SK-N-SH (cell line): Measurements from ENCODE around the gene C1QTNF3. TPM values are rescaled to one million over a fixed set of nuclear protein-coding genes. Genes with fewer than 3 reads are reported as not detected.
A peak's percentile ranks its signal among the peaks of the same experiment; 100 is the strongest.

Experiments
- CTCF ChIA-PET: fragments of 300-600, 350-600 bp; formaldehyde crosslinking; extraction: SDS; loops from one replicate; lab custom pipeline; 2021; lab: Yijun Ruan, JAX
- POLR2A ChIA-PET: fragments of 350-600 bp; sonication (Branson Sonifier 250); formaldehyde crosslinking; extraction: SDS; loops from one replicate; lab custom pipeline; 2020; ENCODE audit warnings: antibody characterized with exemption, inconsistent platforms; lab: Yijun Ruan, JAX
- DNase-seq: peaks from one replicate; pipeline ENCODE4 v3.0.0; 2012
- H2AFZ ChIP-seq: fragments of 200-600 bp; sonication (generic); 2 replicates; pipeline ENCODE4 v1.8.1; 2016; ENCODE audit warnings: antibody characterized with exemption, mild to moderate bottlenecking, low read depth
- H3F3A ChIP-seq: fragments of 200-600 bp; sonication (generic); replicated peaks from 2 replicates; pipeline ENCODE3; 2016; ENCODE audit warnings: antibody characterized with exemption, mild to moderate bottlenecking; ENCODE audit not compliant: insufficient read depth
- H3K27ac ChIP-seq, 2 experiments: fragments of 200-500 bp in 1 of 2; fragments of 200-600 bp in 1 of 2; sonication (Bioruptor generic) in 1 of 2; sonication (generic), shearing (Covaris generic) in 1 of 2; 2 replicates each; pipeline versions ENCODE4 v1.5.1 to v1.6.1; 2014 to 2016; ENCODE audit warnings: low read depth in 2 of 2, inconsistent platforms in 1 of 2, low read length in 1 of 2, mild to moderate bottlenecking in 1 of 2, mixed read lengths in 1 of 2
- H3K27me3 ChIP-seq: fragments of 200-600 bp; sonication (generic), shearing (Covaris generic); 2 replicates; pipeline ENCODE4 v1.6.1; 2016; ENCODE audit warnings: mixed run types; ENCODE audit not compliant: insufficient read depth
- H3K36me3 ChIP-seq, 2 experiments: fragments of 200-500 bp in 1 of 2; fragments of 200-600 bp in 1 of 2; sonication (Bioruptor generic) in 1 of 2; sonication (generic) in 1 of 2; replicated peaks in 1 of 2; 2 replicates each; pipeline versions ENCODE3 to v1.5.1; 2014 to 2016; ENCODE audit warnings: low read length in 1 of 2, mild to moderate bottlenecking in 1 of 2; ENCODE audit not compliant: insufficient read depth in 2 of 2, control insufficient read depth in 1 of 2
- H3K4me1 ChIP-seq, 2 experiments: fragments of 200-500 bp in 1 of 2; fragments of 200-600 bp in 1 of 2; sonication (Bioruptor generic) in 1 of 2; sonication (generic), shearing (Covaris generic) in 1 of 2; 2 replicates each; pipeline versions ENCODE4 v1.5.1 to v1.6.1; 2014 to 2016; ENCODE audit warnings: low read depth in 1 of 2, low read length in 1 of 2, mixed run types in 1 of 2; ENCODE audit not compliant: insufficient read depth in 2 of 2, control insufficient read depth in 1 of 2
- H3K4me2 ChIP-seq: fragments of 200-600 bp; sonication (generic), shearing (Covaris generic); 2 replicates; pipeline ENCODE4 v1.6.1; 2017; ENCODE audit warnings: mixed run types
- H3K4me3 ChIP-seq, 2 experiments: fragments of 200-500 bp in 1 of 2; fragments of 200-600 bp in 1 of 2; sonication (Bioruptor generic) in 1 of 2; sonication (generic), shearing (Covaris generic) in 1 of 2; 2 replicates each; pipeline versions ENCODE4 v1.5.1 to v1.8.1; 2014 to 2016; ENCODE audit warnings: low read depth in 2 of 2, inconsistent platforms in 1 of 2, low read length in 1 of 2, mild to moderate bottlenecking in 1 of 2, mixed read lengths in 1 of 2, moderate library complexity in 1 of 2
- H3K79me2 ChIP-seq: fragments of 200-600 bp; sonication (generic); 2 replicates; pipeline ENCODE4 v1.8.1; 2017; ENCODE audit warnings: mild to moderate bottlenecking; ENCODE audit not compliant: insufficient read depth
- H3K9ac ChIP-seq: fragments of 200-600 bp; sonication (generic); 2 replicates; pipeline ENCODE4 v1.6.1; 2017; ENCODE audit warnings: mixed run types
- H3K9me2 ChIP-seq: fragments of 200-600 bp; sonication (generic); 2 replicates; pipeline ENCODE4 v1.6.1; 2017; ENCODE audit warnings: mixed run types
- H3K9me3 ChIP-seq: fragments of 200-600 bp; sonication (generic); 2 replicates; pipeline ENCODE4 v1.6.1; 2017; ENCODE audit warnings: mixed run types, mild to moderate bottlenecking, moderate library complexity
- H4K20me1 ChIP-seq: fragments of 200-600 bp; sonication (generic); 2 replicates; pipeline ENCODE4 v1.6.1; 2017; ENCODE audit warnings: mild to moderate bottlenecking, mixed run types; ENCODE audit not compliant: insufficient read depth
- EZH2phosphoT487 ChIP-seq: fragments of 200-600 bp; sonication (generic); IDR thresholded peaks from 2 replicates; pipeline ENCODE4 v1.6.1; 2017; ENCODE audit warnings: low read depth, mixed run types, mild to moderate bottlenecking, antibody characterized with exemption, moderate library complexity, borderline replicate concordance
- FOXJ3 ChIP-seq: sonication (generic); formaldehyde crosslinking; IDR thresholded peaks from 2 replicates; pipeline ENCODE4 v1.5.1; 2020; ENCODE audit warnings: mild to moderate bottlenecking, missing genetic modification reagents
- FOXM1 ChIP-seq: IDR thresholded peaks from 2 replicates; pipeline ENCODE4 v1.4.0; 2012; ENCODE audit warnings: low read depth, mild to moderate bottlenecking
- GATA2 ChIP-seq: sonication (generic); formaldehyde crosslinking; IDR thresholded peaks from 2 replicates; pipeline ENCODE4 v1.5.0; 2020; ENCODE audit warnings: mild to moderate bottlenecking, missing genetic modification reagents
- NFIC ChIP-seq: IDR thresholded peaks from 2 replicates; pipeline ENCODE4 v1.4.0; 2012; ENCODE audit warnings: borderline replicate concordance
- POLR2AphosphoS5 ChIP-seq: IDR thresholded peaks from 2 replicates; pipeline ENCODE4 v1.6.1; 2012; ENCODE audit warnings: low read depth, low read length
- RCOR1 ChIP-seq: fragments of 150-350 bp; IDR thresholded peaks from 2 replicates; pipeline ENCODE4 v1.6.1; 2017; ENCODE audit warnings: antibody characterized with exemption, low read length
- RXRA ChIP-seq: IDR thresholded peaks from 2 replicates; pipeline ENCODE4 v1.4.0; 2012; ENCODE audit warnings: low read depth, mild to moderate bottlenecking, borderline replicate concordance
- WGBS: methylation state at CpG from one replicate; pipeline ENCODE4 v1.1.6; 2017; ENCODE audit warnings: low lambda C conversion rate; 5-methylcytosine and 5-hydroxymethylcytosine counted together
- polyA plus RNA-seq, 3 experiments: library from polyadenylated mRNA; depleted of rRNA; stranded (reverse); fragments of >200 nt; gene quantifications; 2 replicates each; pipeline ENCODE4 v1.2.3, GENCODE V29; 2012
- TF ChIP-seq, protein P1 (sequence below): IDR thresholded peaks from 2 replicates; pipeline ENCODE4 v1.4.0; 2012; ENCODE audit warnings: low read depth, borderline replicate concordance
- TF ChIP-seq, protein P2 (sequence below): IDR thresholded peaks from 2 replicates; pipeline ENCODE4; 2012

C1QTNF3 gene
- polyA plus RNA-seq, 1 of the 3 experiments (the other 2 are of a cell fraction): 1.5 TPM

DNA sequence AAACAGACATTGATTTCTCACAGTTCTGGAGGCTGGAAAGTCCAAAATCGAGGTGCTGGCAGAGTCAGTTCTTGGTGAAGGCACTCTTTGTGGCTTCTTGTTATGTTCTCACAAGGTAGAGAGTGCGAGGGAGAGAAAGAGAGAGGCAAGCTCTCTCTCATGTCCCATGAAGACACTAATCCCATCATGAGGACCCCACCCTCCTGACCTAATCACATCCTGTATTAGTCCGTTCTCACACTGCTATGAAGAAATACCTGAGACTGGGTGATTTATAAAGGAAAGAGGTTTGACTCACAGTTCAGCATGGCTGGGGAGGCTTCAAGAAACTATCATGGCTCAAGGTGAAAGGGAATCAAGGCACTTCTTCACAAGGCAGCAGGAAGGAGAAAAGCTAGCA lies 29.5 kb downstream of the C1QTNF3 start:
- Histone ChIP-seq H3K9ac (no peak overlapping the region), H2AFZ (no peak overlapping the region), H3F3A (peaks cover 21% of the 10 kb centered on the region), H3K36me3 (peaks cover 0 to 3% of the 10 kb centered on the region in 2 experiments), H3K9me2 (no peaks in the 10 kb centered on the region), H3K4me1 (peaks cover 2 to 7% of the 10 kb centered on the region in 2 experiments), H4K20me1 (no peaks in the 10 kb centered on the region), H3K79me2 (no peaks in the 10 kb centered on the region), H3K9me3 (no peaks in the 10 kb centered on the region), H3K27ac (no peak overlapping the region), H3K4me2 (no peak overlapping the region), H3K4me3 (no peak overlapping the region), H3K27me3 (no peaks in the 10 kb centered on the region)
- POLR2A ChIA-PET: no interaction called here
- CTCF ChIA-PET: no interaction called here
- TF ChIP-seq GATA2 (CRISPR knock-in tag) (no peak), POLR2AphosphoS5 (no peak), EZH2phosphoT487 (no peak), RXRA (no peak), FOXJ3 (no peak), FOXM1 (no peak)
- TF ChIP-seq, protein P1, sequence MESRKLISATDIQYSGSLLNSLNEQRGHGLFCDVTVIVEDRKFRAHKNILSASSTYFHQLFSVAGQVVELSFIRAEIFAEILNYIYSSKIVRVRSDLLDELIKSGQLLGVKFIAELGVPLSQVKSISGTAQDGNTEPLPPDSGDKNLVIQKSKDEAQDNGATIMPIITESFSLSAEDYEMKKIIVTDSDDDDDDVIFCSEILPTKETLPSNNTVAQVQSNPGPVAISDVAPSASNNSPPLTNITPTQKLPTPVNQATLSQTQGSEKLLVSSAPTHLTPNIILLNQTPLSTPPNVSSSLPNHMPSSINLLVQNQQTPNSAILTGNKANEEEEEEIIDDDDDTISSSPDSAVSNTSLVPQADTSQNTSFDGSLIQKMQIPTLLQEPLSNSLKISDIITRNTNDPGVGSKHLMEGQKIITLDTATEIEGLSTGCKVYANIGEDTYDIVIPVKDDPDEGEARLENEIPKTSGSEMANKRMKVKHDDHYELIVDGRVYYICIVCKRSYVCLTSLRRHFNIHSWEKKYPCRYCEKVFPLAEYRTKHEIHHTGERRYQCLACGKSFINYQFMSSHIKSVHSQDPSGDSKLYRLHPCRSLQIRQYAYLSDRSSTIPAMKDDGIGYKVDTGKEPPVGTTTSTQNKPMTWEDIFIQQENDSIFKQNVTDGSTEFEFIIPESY: no peak
- TF ChIP-seq, protein P2, sequence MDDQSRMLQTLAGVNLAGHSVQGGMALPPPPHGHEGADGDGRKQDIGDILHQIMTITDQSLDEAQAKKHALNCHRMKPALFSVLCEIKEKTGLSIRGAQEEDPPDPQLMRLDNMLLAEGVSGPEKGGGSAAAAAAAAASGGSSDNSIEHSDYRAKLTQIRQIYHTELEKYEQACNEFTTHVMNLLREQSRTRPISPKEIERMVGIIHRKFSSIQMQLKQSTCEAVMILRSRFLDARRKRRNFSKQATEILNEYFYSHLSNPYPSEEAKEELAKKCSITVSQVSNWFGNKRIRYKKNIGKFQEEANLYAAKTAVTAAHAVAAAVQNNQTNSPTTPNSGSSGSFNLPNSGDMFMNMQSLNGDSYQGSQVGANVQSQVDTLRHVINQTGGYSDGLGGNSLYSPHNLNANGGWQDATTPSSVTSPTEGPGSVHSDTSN: no peak
- WGBS: 73% methylated on average over 3 of the region's 3 CpGs
- no peak for DNase-seq

DNA sequence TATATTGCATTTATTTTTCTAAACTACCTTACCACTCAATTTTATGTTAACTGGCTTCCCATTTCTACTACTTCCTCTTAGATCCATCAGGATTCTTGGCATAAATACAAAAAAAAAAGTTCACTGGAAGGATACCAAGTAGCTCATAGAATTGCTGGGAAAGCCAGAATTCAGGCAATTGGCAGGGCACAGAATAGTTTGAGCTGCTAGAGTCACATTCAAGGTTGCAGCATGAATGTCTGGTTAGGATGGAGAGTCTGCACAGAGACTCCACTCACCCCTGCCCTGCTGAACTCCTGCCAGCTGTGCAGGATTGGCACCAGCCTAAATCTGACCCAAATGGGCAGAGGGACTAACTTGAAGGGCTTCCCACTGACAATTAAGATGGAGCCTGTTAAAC lies 30.2 kb downstream of the C1QTNF3 start:
- ChIA-PET POLR2A (no interaction called here), CTCF (interaction anchor here (0.6 kb wide), 1 partner anchor 442 kb away, joined by 3 read pairs; no protein-coding TSS in a partner anchor)
- Histone ChIP-seq H3K27ac (no peak overlapping the region), H3K9me2 (no peaks in the 10 kb centered on the region), H3K36me3 (peaks cover 0 to 3% of the 10 kb centered on the region in 2 experiments), H3K4me1 (peaks cover 2 to 8% of the 10 kb centered on the region in 2 experiments), H3K9me3 (no peaks in the 10 kb centered on the region), H3K79me2 (no peaks in the 10 kb centered on the region), H3K4me3 (no peak overlapping the region), H3K4me2 (no peak overlapping the region), H4K20me1 (no peaks in the 10 kb centered on the region), H2AFZ (no peak overlapping the region), H3K9ac (no peak overlapping the region), H3K27me3 (no peaks in the 10 kb centered on the region), H3F3A (peaks cover 26% of the 10 kb centered on the region)
- DNase-seq: no peak
- TF ChIP-seq RCOR1: no peak
- peak; percentile 49; the same call in 1 of the 2 replicates for TF ChIP-seq NFIC
